Hepatocyte (in vitro differentiated cells): ENCODE data around the gene SLIT1. TPM values are rescaled to one million over a fixed set of nuclear protein-coding genes. Genes with fewer than 3 reads are reported as not detected.

ENCODE experiments used
- DNase-seq: peaks from one replicate; pipeline ENCODE4 v3.0.0-alpha.2; 2016; ENCODE audit warnings: low spot score
- H2AFZ ChIP-seq: fragments of 200-600 bp; sonication (generic); 2 replicates; pipeline ENCODE4 v1.6.0; 2016; ENCODE audit warnings: antibody characterized with exemption, mild to moderate bottlenecking
- H3K27ac ChIP-seq: fragments of 200-600 bp; sonication (generic); 2 replicates; pipeline ENCODE4 v1.5.1; 2016; ENCODE audit warnings: mild to moderate bottlenecking
- H3K27me3 ChIP-seq: fragments of 200-600 bp; sonication (generic); 2 replicates; pipeline ENCODE4 v1.6.1; 2016
- H3K36me3 ChIP-seq: fragments of 200-600 bp; sonication (generic); replicated peaks from 2 replicates; pipeline ENCODE4 v1.5.1; 2016; ENCODE audit warnings: low read depth; ENCODE audit not compliant: insufficient read depth
- H3K4me1 ChIP-seq: fragments of 200-600 bp; sonication (generic); 2 replicates; pipeline ENCODE4 v1.5.1; 2016; ENCODE audit warnings: mild to moderate bottlenecking, moderate library complexity; ENCODE audit not compliant: insufficient read depth
- H3K4me2 ChIP-seq: fragments of 200-600 bp; sonication (generic); 2 replicates; pipeline ENCODE4 v1.6.0; 2016
- H3K4me3 ChIP-seq: fragments of 200-600 bp; sonication (generic); 2 replicates; pipeline ENCODE4 v1.5.1; 2016; ENCODE audit warnings: mild to moderate bottlenecking
- H3K79me2 ChIP-seq: fragments of 200-600 bp; sonication (generic); 2 replicates; pipeline ENCODE4 v1.6.0; 2017; ENCODE audit warnings: mild to moderate bottlenecking
- H3K9me2 ChIP-seq: fragments of 200-600 bp; sonication (generic); replicated peaks from 2 replicates; pipeline ENCODE4 v1.6.0; 2017; ENCODE audit warnings: mild to moderate bottlenecking; ENCODE audit not compliant: insufficient read depth
- H3K9me3 ChIP-seq: fragments of 200-600 bp; sonication (generic); 2 replicates; pipeline ENCODE4 v1.5.1; 2016; ENCODE audit warnings: low read depth, mild to moderate bottlenecking
- H4K20me1 ChIP-seq: fragments of 200-600 bp; sonication (generic); 2 replicates; pipeline ENCODE4 v1.6.0; 2016; ENCODE audit warnings: mild to moderate bottlenecking; ENCODE audit not compliant: insufficient read depth, poor library complexity, severe bottlenecking
- EZH2 ChIP-seq: fragments of 200-600 bp; sonication (generic); IDR thresholded peaks from 2 replicates; pipeline ENCODE4 v1.6.1; 2016; ENCODE audit warnings: antibody characterized with exemption, mild to moderate bottlenecking, borderline replicate concordance
- EZH2phosphoT487 ChIP-seq: fragments of 200-600 bp; sonication (generic); IDR thresholded peaks from one replicate; pipeline ENCODE4 v1.6.1; 2018; ENCODE audit warnings: antibody characterized with exemption, mild to moderate bottlenecking, low read depth, moderate library complexity; ENCODE audit not compliant: unreplicated experiment, severe bottlenecking
- WGBS: methylation state at CpG from one replicate; pipeline ENCODE4 v1.1.6; 2016; ENCODE audit warnings: low lambda C conversion rate; ENCODE audit errors: missing lambda C conversion rate; 5-methylcytosine and 5-hydroxymethylcytosine counted together
- polyA plus RNA-seq: library from polyadenylated mRNA; unstranded; fragments of >200 nt; fragmentation: Nextera tagmentation; extraction: Ambion mirVana; gene quantifications from 2 replicates; pipeline ENCODE4 v1.2.1, GENCODE V29; 2016
- total RNA-seq: library from RNA; depleted of rRNA; stranded (reverse); fragments of >200 nt; gene quantifications from 2 replicates; pipeline ENCODE4 v1.2.3, GENCODE V29; 2014
- TF ChIP-seq, protein P1 (sequence below): fragments of 200-600 bp; sonication (generic); IDR thresholded peaks from 2 replicates; pipeline ENCODE4 v1.5.1; 2016; ENCODE audit warnings: antibody characterized with exemption, mild to moderate bottlenecking; ENCODE audit not compliant: poor library complexity

Gene SLIT1
- total and polyA plus RNA-seq, 2 experiments from 2014 or later: 0.47 to 0.65 TPM

- H3K79me2 ChIP-seq: no peaks in the 10 kb centered on the region
- H3K4me1 ChIP-seq: no peaks in the 10 kb centered on the region
- H3K4me2 ChIP-seq: no peak overlapping the region
- no peak overlapping the region for H3K4me3 ChIP-seq
- 94% methylated on average over 8 of the region's 8 CpGs for whole genome bisulfite sequencing
- no peaks in the 10 kb centered on the region for H4K20me1 ChIP-seq
- H3K9me2 ChIP-seq: no peaks in the 10 kb centered on the region
- no peak overlapping the region for H2AFZ ChIP-seq
- DNase-seq: no peak
- no peaks in the 10 kb centered on the region for H3K27me3 ChIP-seq
- no peaks in the 10 kb centered on the region for H3K36me3 ChIP-seq
- H3K9me3 ChIP-seq: peaks cover 6% of the 10 kb centered on the region
- H3K27ac ChIP-seq: no peak overlapping the region
- TF ChIP-seq EZH2 (no peak), EZH2phosphoT487 (no peak)
- TF ChIP-seq, protein P1, sequence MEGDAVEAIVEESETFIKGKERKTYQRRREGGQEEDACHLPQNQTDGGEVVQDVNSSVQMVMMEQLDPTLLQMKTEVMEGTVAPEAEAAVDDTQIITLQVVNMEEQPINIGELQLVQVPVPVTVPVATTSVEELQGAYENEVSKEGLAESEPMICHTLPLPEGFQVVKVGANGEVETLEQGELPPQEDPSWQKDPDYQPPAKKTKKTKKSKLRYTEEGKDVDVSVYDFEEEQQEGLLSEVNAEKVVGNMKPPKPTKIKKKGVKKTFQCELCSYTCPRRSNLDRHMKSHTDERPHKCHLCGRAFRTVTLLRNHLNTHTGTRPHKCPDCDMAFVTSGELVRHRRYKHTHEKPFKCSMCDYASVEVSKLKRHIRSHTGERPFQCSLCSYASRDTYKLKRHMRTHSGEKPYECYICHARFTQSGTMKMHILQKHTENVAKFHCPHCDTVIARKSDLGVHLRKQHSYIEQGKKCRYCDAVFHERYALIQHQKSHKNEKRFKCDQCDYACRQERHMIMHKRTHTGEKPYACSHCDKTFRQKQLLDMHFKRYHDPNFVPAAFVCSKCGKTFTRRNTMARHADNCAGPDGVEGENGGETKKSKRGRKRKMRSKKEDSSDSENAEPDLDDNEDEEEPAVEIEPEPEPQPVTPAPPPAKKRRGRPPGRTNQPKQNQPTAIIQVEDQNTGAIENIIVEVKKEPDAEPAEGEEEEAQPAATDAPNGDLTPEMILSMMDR: no peak
Measured at GRCh38 chr10:97003804-97004201, 182.0 kb downstream of the SLIT1 start.

GRCh38 chr10:97003151-97003803, 182.5 kb downstream of the SLIT1 start:
- no peaks in the 10 kb centered on the region for H3K4me1 ChIP-seq
- H4K20me1 ChIP-seq: no peaks in the 10 kb centered on the region
- no peaks in the 10 kb centered on the region for H3K36me3 ChIP-seq
- H2AFZ ChIP-seq: no peak overlapping the region
- peaks cover 4% of the 10 kb centered on the region for H3K9me3 ChIP-seq
- no peak overlapping the region for H3K27ac ChIP-seq
- H3K27me3 ChIP-seq: no peaks in the 10 kb centered on the region
- no peak for DNase-seq
- H3K9me2 ChIP-seq: no peaks in the 10 kb centered on the region
- WGBS: 90% methylated on average over 13 of the region's 13 CpGs
- H3K79me2 ChIP-seq: no peaks in the 10 kb centered on the region
- no peak overlapping the region for H3K4me3 ChIP-seq
- TF ChIP-seq EZH2: no peak
- TF ChIP-seq EZH2phosphoT487: no peak
- TF ChIP-seq, protein P1: no peak
- no peak overlapping the region for H3K4me2 ChIP-seq

GRCh38 chr10:97002670-97003069, 183.1 kb downstream of the SLIT1 start:
- Histone ChIP-seq H4K20me1 (no peaks in the 10 kb centered on the region), H3K79me2 (no peaks in the 10 kb centered on the region), H3K4me1 (no peaks in the 10 kb centered on the region), H3K27ac (no peak overlapping the region), H3K4me3 (no peak overlapping the region), H3K36me3 (no peaks in the 10 kb centered on the region), H3K27me3 (no peaks in the 10 kb centered on the region), H3K9me2 (no peaks in the 10 kb centered on the region), H3K9me3 (no peaks in the 10 kb centered on the region), H3K4me2 (no peak overlapping the region), H2AFZ (no peak overlapping the region)
- TF ChIP-seq, protein P1: no peak
- TF ChIP-seq EZH2phosphoT487 (no peak), EZH2 (no peak)
- 97% methylated on average over 16 of the region's 16 CpGs for WGBS
- no peak for DNase-seq
